Tibial artery (tissue), 4 donors: ENCODE data around the gene IMPG2.

Experiments used
- DNase-seq, 2 donors: peaks; one replicate each; pipeline ENCODE4 v3.0.0-alpha.2; 2019
- H3K27ac ChIP-seq, 2 donors: fragments of 200-600 bp; sonication (generic) in 1 of 2; 1 replicate in 1 of 2; 2 replicates in 1 of 2; pipeline ENCODE4 v1.5.1; 2018 to 2019; ENCODE audit warnings: mild to moderate bottlenecking in 1 of 2
- H3K27me3 ChIP-seq, 2 donors: fragments of 200-600 bp; sonication (generic) in 1 of 2; one replicate each; pipeline versions ENCODE4 v1.5.1 to v1.6.0; 2016 to 2019
- H3K36me3 ChIP-seq, 3 donors: fragments of 200-600 bp; sonication (generic) in 2 of 3; one replicate each; pipeline ENCODE4 v1.5.1; 2016 to 2019; ENCODE audit warnings: mild to moderate bottlenecking in 2 of 3
- H3K4me1 ChIP-seq, 4 donors: fragments of 200-600 bp; sonication (generic) in 2 of 4; 1 replicate in 3 of 4; 2 replicates in 1 of 4; pipeline ENCODE4 v1.5.1; 2016 to 2019
- H3K4me3 ChIP-seq, 2 donors: fragments of 200-600 bp; sonication (generic) in 1 of 2; 1 replicate in 1 of 2; 2 replicates in 1 of 2; pipeline ENCODE4 v1.5.1; 2018 to 2019; ENCODE audit warnings: mild to moderate bottlenecking in 2 of 2
- H3K9me3 ChIP-seq, 3 donors: fragments of 200-600 bp; sonication (generic) in 1 of 3; one replicate each; pipeline ENCODE4 v1.5.1; 2016 to 2019
- intact Hi-C: fragments of 100-400 bp; cut with DNase I; formaldehyde crosslinking; loops from one replicate; pipeline ENCODE4 v1.15.0; 2023; ENCODE audit warnings: low total_unique reads
- TF ChIP-seq, protein P1 (sequence below), 2 experiments: fragments of 200-600 bp in 1 of 2; fragments of 450-650 bp in 1 of 2; IDR thresholded peaks; one replicate each; pipeline ENCODE4 v1.5.1; 2017 to 2019; ENCODE audit warnings: antibody characterized with exemption in 2 of 2, mild to moderate bottlenecking in 1 of 2, moderate library complexity in 1 of 2

IMPG2 gene

DNA sequence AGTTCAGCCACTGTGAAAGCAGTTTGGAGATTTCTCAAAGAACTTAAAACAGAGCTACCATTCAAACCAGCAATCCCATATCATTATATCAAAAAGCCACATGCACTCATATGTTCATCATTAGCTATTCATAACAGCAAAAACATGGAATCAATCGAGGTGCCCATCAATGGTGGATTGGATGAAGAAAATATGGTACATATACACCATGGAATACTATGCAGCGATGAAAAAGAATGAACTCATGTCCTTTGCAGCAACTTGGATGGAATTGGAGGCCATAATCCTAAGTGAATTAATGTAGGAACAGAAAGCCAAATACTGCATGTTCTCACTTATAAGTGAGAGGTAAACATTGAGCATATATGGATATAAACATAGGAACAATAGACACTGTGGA lies 32.1 kb downstream of the IMPG2 start:
- Histone ChIP-seq H3K4me3 (no peak overlapping the region), H3K27me3 (no peaks in the 10 kb centered on the region)
- TF ChIP-seq, protein P1, sequence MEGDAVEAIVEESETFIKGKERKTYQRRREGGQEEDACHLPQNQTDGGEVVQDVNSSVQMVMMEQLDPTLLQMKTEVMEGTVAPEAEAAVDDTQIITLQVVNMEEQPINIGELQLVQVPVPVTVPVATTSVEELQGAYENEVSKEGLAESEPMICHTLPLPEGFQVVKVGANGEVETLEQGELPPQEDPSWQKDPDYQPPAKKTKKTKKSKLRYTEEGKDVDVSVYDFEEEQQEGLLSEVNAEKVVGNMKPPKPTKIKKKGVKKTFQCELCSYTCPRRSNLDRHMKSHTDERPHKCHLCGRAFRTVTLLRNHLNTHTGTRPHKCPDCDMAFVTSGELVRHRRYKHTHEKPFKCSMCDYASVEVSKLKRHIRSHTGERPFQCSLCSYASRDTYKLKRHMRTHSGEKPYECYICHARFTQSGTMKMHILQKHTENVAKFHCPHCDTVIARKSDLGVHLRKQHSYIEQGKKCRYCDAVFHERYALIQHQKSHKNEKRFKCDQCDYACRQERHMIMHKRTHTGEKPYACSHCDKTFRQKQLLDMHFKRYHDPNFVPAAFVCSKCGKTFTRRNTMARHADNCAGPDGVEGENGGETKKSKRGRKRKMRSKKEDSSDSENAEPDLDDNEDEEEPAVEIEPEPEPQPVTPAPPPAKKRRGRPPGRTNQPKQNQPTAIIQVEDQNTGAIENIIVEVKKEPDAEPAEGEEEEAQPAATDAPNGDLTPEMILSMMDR (IDR thresholded peaks at IDR 0.05) = no peak

DNA sequence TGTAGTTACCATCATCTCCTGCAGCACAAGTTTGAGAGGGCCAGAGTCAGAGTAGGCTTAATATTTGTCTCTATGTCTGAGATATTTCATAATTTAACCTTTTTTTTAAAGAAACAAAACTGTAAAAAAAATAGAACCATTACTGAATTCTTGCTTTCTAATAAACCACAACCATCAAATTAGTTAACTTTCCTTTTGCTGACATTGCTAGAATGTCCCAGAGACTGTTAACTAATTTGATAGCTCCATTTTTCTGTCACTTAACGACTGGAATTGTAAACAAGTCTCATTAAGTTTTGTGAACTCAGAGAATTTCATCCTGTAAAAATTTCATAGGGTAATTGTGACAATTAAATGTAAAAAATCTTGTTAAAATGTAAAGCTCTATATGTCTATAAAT lies 35.6 kb downstream of the IMPG2 start:
- no peak overlapping the region for H3K4me3 ChIP-seq
- no peak overlapping the region for H3K27ac ChIP-seq
- no peak for DNase-seq
- H3K4me1 ChIP-seq = no peaks in the 10 kb centered on the region
- TF ChIP-seq, protein P1 (IDR thresholded peaks at IDR 0.05) = no peak
- H3K27me3 ChIP-seq = no peaks in the 10 kb centered on the region
- H3K36me3 ChIP-seq = no peaks in the 10 kb centered on the region
- no peaks in the 10 kb centered on the region for H3K9me3 ChIP-seq
- intact Hi-C loops = no loop called here

More for the DNA sequence above, 32.1 kb downstream of the IMPG2 start:
- Histone ChIP-seq H3K36me3 (no peaks in the 10 kb centered on the region), H3K9me3 (no peaks in the 10 kb centered on the region), H3K27ac (no peak overlapping the region), H3K4me1 (peaks cover 0 to 3% (median 0%) of the 10 kb centered on the region in 4 donors)
- DNase-seq = no peak
- intact Hi-C loops = no loop called here

DNA sequence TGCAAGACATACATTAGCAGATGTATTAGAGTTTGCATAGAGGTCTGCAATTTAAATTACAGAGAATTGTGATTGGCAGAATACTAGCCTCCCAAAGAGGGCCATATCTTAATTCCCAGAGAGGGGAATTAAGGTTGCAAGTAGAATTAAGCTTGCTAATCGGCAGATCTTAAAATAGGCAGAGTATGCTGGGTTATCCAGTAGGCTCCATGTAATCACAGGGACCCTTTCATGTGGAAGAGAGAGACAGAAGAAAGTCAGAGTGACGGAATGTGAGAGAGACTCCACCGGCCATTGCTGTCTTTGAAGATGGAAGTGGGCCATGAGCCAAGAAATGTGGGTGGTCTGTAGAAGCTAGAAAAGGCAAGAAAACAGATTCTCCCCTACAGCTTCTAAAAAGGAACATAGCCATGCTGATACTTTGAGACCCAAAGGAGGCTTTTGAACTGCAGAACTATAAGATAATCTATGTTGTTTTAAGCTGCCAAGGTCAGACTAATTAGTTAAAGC lies 38.8 kb downstream of the IMPG2 start:
- H3K4me1 ChIP-seq = no peaks in the 10 kb centered on the region
- no peaks in the 10 kb centered on the region for H3K27me3 ChIP-seq
- intact Hi-C loops = no loop called here
- no peak overlapping the region for H3K4me3 ChIP-seq
- no peaks in the 10 kb centered on the region for H3K9me3 ChIP-seq
- no peak for DNase-seq
- TF ChIP-seq, protein P1 (IDR thresholded peaks at IDR 0.05) = no peak
- no peaks in the 10 kb centered on the region for H3K36me3 ChIP-seq
- no peak overlapping the region for H3K27ac ChIP-seq

DNA sequence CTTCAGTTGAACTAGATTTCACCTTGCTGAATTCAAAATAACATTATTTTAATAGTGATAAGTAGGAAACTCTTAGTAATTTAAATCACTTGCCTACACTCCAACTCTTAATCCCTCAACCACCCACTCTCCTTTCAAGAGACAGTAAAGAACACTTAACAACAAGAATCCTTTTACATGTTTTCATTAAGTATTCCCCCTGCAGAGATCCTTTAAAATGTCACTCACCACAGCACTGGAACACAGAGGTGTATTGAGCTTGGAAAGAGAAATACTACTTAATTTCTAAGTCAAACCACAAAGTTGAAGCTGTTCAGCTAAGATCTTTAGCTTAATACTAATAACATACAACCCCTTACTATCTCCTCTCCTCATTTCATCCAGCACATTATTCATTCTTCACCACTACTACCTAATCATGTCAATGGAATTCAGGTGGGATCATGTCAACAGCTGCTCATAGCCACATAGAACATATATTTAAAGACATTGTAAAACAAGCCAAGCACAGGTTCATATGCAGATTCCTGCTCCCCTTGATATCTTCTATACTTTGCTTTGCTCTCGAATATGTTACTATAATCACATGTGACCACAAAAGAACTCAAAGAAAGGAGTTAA lies 40.5 kb downstream of the IMPG2 start:
- TF ChIP-seq, protein P1 (IDR thresholded peaks at IDR 0.05) = no peak
- Histone ChIP-seq H3K27ac (no peak overlapping the region), H3K4me3 (no peak overlapping the region), H3K27me3 (no peaks in the 10 kb centered on the region), H3K9me3 (no peaks in the 10 kb centered on the region), H3K36me3 (no peaks in the 10 kb centered on the region), H3K4me1 (no peaks in the 10 kb centered on the region)
- intact Hi-C loops = no loop called here
- no peak for DNase-seq

DNA sequence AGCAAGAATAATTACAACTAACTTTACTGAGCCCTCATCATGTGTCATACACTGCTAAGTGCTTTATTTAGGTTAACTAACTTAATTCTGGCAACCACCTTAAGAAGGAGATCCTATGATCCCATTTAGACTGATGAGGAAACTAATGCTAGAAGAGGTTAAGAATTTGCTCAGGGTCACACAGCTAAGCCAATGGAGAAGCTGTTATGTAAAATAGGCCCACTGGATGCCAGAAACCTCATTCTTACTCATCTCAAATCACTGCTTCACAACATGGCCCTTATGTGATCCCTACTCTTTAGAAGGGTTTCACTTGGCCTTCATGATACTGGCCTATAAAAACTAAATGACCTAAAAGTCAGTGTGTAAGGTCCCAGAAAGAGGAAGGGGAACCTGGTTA lies 41.2 kb downstream of the IMPG2 start:
- intact Hi-C loops = no loop called here
- no peak for DNase-seq
- Histone ChIP-seq H3K9me3 (no peaks in the 10 kb centered on the region), H3K36me3 (no peaks in the 10 kb centered on the region), H3K27ac (no peak overlapping the region), H3K4me1 (no peaks in the 10 kb centered on the region), H3K4me3 (no peak overlapping the region), H3K27me3 (no peaks in the 10 kb centered on the region)
- TF ChIP-seq, protein P1 (IDR thresholded peaks at IDR 0.05) = no peak
